Spleen (tissue), 7 donors: ENCODE measurements around the gene LGMN.

ENCODE experiments used
- POLR2A ChIP-seq, 3 donors: fragments of 450-650 bp; IDR thresholded peaks; one replicate each; pipeline ENCODE4 v1.5.1; 2017; ENCODE audit warnings: antibody characterized with exemption in 3 of 3, mild to moderate bottlenecking in 1 of 3
- TF ChIP-seq, protein P1 (sequence below), 11 experiments: fragments of 200-600 bp in 7 of 11; fragments of 450-650 bp in 4 of 11; sonication (generic) in 4 of 11; IDR thresholded peaks in 8 of 11; conservative IDR thresholded peaks in 3 of 11; 1 replicate in 7 of 11; 2 replicates in 4 of 11; pipeline versions ENCODE4 v1.4.0 to v1.8.0; 2016 to 2021; ENCODE audit warnings: antibody characterized with exemption in 11 of 11, inconsistent platforms in 4 of 11, mild to moderate bottlenecking in 1 of 11
- donor health status: DM: no; HTN: no; CAD: no; lungs with moderate emphysema.
- donor health status: DM: no; HTN: no; CAD: no.
- donor health status: DM: no; HTN: no; CAD: no.

DNA sequence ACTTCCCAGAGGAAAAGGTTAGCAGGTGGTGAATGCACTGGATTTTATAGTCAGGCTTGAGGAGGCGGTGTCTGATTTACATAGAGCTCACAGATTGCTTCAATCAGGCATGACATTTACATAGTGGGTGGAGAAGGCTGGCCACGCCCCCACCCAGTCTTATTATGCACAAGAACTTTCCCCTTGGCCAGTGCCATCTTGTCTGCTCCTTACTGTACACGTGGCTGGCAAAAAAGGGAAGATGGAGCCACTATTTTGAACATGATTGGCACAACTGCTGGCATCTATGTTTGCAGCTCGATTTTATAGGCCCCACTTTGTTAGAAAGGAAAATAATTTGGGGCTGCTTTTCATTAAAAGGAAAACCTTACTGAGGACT lies 10.9 kb upstream of the LGMN start:
- TF ChIP-seq POLR2A (IDR thresholded peaks at IDR 0.05) = no peak
- TF ChIP-seq, protein P1, sequence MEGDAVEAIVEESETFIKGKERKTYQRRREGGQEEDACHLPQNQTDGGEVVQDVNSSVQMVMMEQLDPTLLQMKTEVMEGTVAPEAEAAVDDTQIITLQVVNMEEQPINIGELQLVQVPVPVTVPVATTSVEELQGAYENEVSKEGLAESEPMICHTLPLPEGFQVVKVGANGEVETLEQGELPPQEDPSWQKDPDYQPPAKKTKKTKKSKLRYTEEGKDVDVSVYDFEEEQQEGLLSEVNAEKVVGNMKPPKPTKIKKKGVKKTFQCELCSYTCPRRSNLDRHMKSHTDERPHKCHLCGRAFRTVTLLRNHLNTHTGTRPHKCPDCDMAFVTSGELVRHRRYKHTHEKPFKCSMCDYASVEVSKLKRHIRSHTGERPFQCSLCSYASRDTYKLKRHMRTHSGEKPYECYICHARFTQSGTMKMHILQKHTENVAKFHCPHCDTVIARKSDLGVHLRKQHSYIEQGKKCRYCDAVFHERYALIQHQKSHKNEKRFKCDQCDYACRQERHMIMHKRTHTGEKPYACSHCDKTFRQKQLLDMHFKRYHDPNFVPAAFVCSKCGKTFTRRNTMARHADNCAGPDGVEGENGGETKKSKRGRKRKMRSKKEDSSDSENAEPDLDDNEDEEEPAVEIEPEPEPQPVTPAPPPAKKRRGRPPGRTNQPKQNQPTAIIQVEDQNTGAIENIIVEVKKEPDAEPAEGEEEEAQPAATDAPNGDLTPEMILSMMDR (IDR thresholded peaks at IDR 0.05 in 8 of 11, conservative IDR thresholded peaks at IDR 0.05 in 3 of 11) = no peak
